H9 (cell line): Measurements from ENCODE around the gene C1orf115. TPM values are rescaled to one million over a fixed set of nuclear protein-coding genes. Genes with fewer than 3 reads are reported as not detected.

Experiments used
- DNase-seq: peaks from one replicate; pipeline ENCODE4 v3.0.0-alpha.2; 2017
- H2AFZ ChIP-seq: one replicate; pipeline ENCODE4 v1.6.1; 2013; ENCODE audit warnings: mild to moderate bottlenecking, low read length, control low read depth, moderate library complexity
- H2AK5ac ChIP-seq: 2 replicates; pipeline ENCODE4 v1.6.1; 2013; ENCODE audit warnings: low read length, control low read depth, mixed read lengths; ENCODE audit not compliant: insufficient read length
- H2BK120ac ChIP-seq: one replicate; pipeline ENCODE4 v1.6.1; 2013; ENCODE audit warnings: low read depth, mild to moderate bottlenecking, low read length, control low read depth, inconsistent platforms; ENCODE audit not compliant: poor library complexity, severe bottlenecking
- H2BK12ac ChIP-seq: 2 replicates; pipeline ENCODE4 v1.6.1; 2013; ENCODE audit warnings: low read length, control low read depth, mixed read lengths, low read depth; ENCODE audit not compliant: insufficient read length
- H2BK15ac ChIP-seq: 2 replicates; pipeline ENCODE4 v1.6.1; 2013; ENCODE audit warnings: low read depth, low read length, control low read depth
- H2BK20ac ChIP-seq: one replicate; pipeline ENCODE4 v1.6.1; 2013; ENCODE audit warnings: low read depth, mild to moderate bottlenecking, low read length, control low read depth, inconsistent platforms; ENCODE audit not compliant: poor library complexity, severe bottlenecking
- H2BK5ac ChIP-seq: 2 replicates; pipeline ENCODE4 v1.6.1; 2013; ENCODE audit warnings: low read length, control low read depth, mixed read lengths; ENCODE audit not compliant: insufficient read length
- H3K14ac ChIP-seq: 2 replicates; pipeline ENCODE4 v1.6.1; 2013; ENCODE audit warnings: low read length, control low read depth; ENCODE audit not compliant: insufficient read depth
- H3K18ac ChIP-seq: 2 replicates; pipeline ENCODE4 v1.6.1; 2013; ENCODE audit warnings: low read depth, mild to moderate bottlenecking, mixed read lengths, low read length, control low read depth; ENCODE audit not compliant: insufficient read length
- H3K23ac ChIP-seq: 2 replicates; pipeline ENCODE4 v1.6.1; 2013; ENCODE audit warnings: low read length, control low read depth, mixed read lengths, low read depth; ENCODE audit not compliant: insufficient read length
- H3K23me2 ChIP-seq: 2 replicates; pipeline ENCODE4 v1.6.1; 2013; ENCODE audit warnings: low read depth, mild to moderate bottlenecking, mixed read lengths, low read length, control low read depth; ENCODE audit not compliant: insufficient read length, poor library complexity, severe bottlenecking
- H3K27ac ChIP-seq: 2 replicates; pipeline ENCODE4 v1.5.1; 2013; ENCODE audit warnings: low read length, control low read depth, mixed read lengths, low read depth; ENCODE audit not compliant: insufficient read length
- H3K27me3 ChIP-seq: 2 replicates; pipeline ENCODE4 v1.6.1; 2013; ENCODE audit warnings: low read length, control low read depth, inconsistent platforms; ENCODE audit not compliant: insufficient read depth
- H3K4ac ChIP-seq: 2 replicates; pipeline ENCODE4 v1.6.1; 2013; ENCODE audit warnings: low read depth, mild to moderate bottlenecking, control low read depth, inconsistent platforms, low read length, moderate library complexity
- H3K4me1 ChIP-seq: 2 replicates; pipeline ENCODE4 v1.6.1; 2013; ENCODE audit warnings: low read length, control low read depth, inconsistent platforms; ENCODE audit not compliant: insufficient read depth
- H3K4me2 ChIP-seq: 2 replicates; pipeline ENCODE4 v1.6.1; 2013; ENCODE audit warnings: low read length, control low read depth, mixed read lengths; ENCODE audit not compliant: insufficient read length, insufficient read depth
- H3K56ac ChIP-seq: 2 replicates; pipeline ENCODE4 v1.6.1; 2013; ENCODE audit warnings: low read depth, mild to moderate bottlenecking, mixed read lengths, low read length, control low read depth; ENCODE audit not compliant: insufficient read length
- H3K79me1 ChIP-seq: 2 replicates; pipeline ENCODE4 v1.6.1; 2013; ENCODE audit warnings: low read depth, mild to moderate bottlenecking, moderate library complexity, low read length, control low read depth, inconsistent platforms; ENCODE audit not compliant: insufficient read depth, poor library complexity, severe bottlenecking
- H3K79me2 ChIP-seq: 2 replicates; pipeline ENCODE4 v1.6.1; 2013; ENCODE audit warnings: low read length, control low read depth, inconsistent platforms; ENCODE audit not compliant: insufficient read depth
- H3K9ac ChIP-seq: 2 replicates; pipeline ENCODE4 v1.6.1; 2013; ENCODE audit warnings: low read length, control low read depth, mixed read lengths; ENCODE audit not compliant: insufficient read length; ENCODE audit errors: extremely low read depth
- H3K9me3 ChIP-seq: one replicate; pipeline ENCODE4 v1.6.1; 2013; ENCODE audit warnings: low read depth, low read length, inconsistent platforms; ENCODE audit not compliant: control insufficient read depth
- H3T11ph ChIP-seq: one replicate; pipeline ENCODE4 v1.6.1; 2013; ENCODE audit warnings: mild to moderate bottlenecking, low read length, control low read depth, inconsistent platforms
- H4K20me1 ChIP-seq: one replicate; pipeline ENCODE4 v1.6.1; 2013; ENCODE audit not compliant: control insufficient read depth, insufficient read length, insufficient read depth
- H4K5ac ChIP-seq: 2 replicates; pipeline ENCODE4 v1.6.1; 2013; ENCODE audit warnings: low read depth, mild to moderate bottlenecking, mixed read lengths, low read length, control low read depth; ENCODE audit not compliant: insufficient read length
- H4K8ac ChIP-seq: replicated peaks from 2 replicates; pipeline ENCODE4 v1.6.1; 2013; ENCODE audit warnings: low read length, control low read depth, mixed read lengths, low read depth; ENCODE audit not compliant: insufficient read length
- H4K91ac ChIP-seq: 2 replicates; pipeline ENCODE4 v1.6.1; 2013; ENCODE audit warnings: low read depth, mild to moderate bottlenecking, moderate library complexity, mixed read lengths, low read length, control low read depth; ENCODE audit not compliant: insufficient read length
- H3K27ac Mint-ChIP-seq, 3 experiments: 2 replicates in 2 of 3; 3 replicates in 1 of 3; pipeline ENCODE4 v1.8.0; 2020 to 2021; ENCODE audit warnings: mixed read lengths in 3 of 3, mild to moderate bottlenecking in 1 of 3, moderate library complexity in 1 of 3
- H3K27me3 Mint-ChIP-seq: 2 replicates; pipeline ENCODE4 v1.8.0; 2021; ENCODE audit warnings: low read depth, mild to moderate bottlenecking, moderate library complexity, mixed read lengths
- H3K36me3 Mint-ChIP-seq, 3 experiments: 2 replicates in 2 of 3; 3 replicates in 1 of 3; pipeline ENCODE4 v1.8.0; 2020 to 2021; ENCODE audit warnings: low read depth in 3 of 3, mixed read lengths in 3 of 3; ENCODE audit not compliant: insufficient read depth in 1 of 3
- H3K4me1 Mint-ChIP-seq, 2 experiments: 2 replicates each; pipeline ENCODE4 v1.8.0; 2020; ENCODE audit warnings: mixed read lengths in 2 of 2
- H3K4me3 Mint-ChIP-seq, 2 experiments: 2 replicates in 1 of 2; 3 replicates in 1 of 2; pipeline ENCODE4 v1.8.0; 2020 to 2021; ENCODE audit warnings: mild to moderate bottlenecking in 2 of 2, mixed read lengths in 2 of 2, moderate library complexity in 1 of 2
- H3K9me3 Mint-ChIP-seq, 2 experiments: 2 replicates in 1 of 2; 3 replicates in 1 of 2; pipeline ENCODE4 v1.8.0; 2020; ENCODE audit warnings: mild to moderate bottlenecking in 2 of 2, mixed read lengths in 2 of 2, moderate library complexity in 1 of 2
- CTCF ChIP-seq: fragments of 200-600 bp; sonication (generic); conservative IDR thresholded peaks from 3 replicates; pipeline ENCODE4 v1.8.0; 2021; ENCODE audit warnings: antibody characterized with exemption, mild to moderate bottlenecking
- WGBS: extraction: QIAGEN DNeasy Blood & Tissue Kit; methylation state at CpG from one replicate; pipeline ENCODE4 v1.1.7; 2013; ENCODE audit warnings: missing lambda C conversion rate, low lambda C conversion rate, mixed read lengths; ENCODE audit not compliant: insufficient read length; ENCODE audit errors: extremely low coverage; 5-methylcytosine and 5-hydroxymethylcytosine counted together
- total RNA-seq: library from RNA; stranded (reverse); gene quantifications from 2 replicates; pipeline ENCODE4 v1.2.1, GENCODE V29; 2021

The C1orf115 gene
- total RNA-seq, 1 experiment from 2014 or later, result 6.0 TPM

- Histone ChIP-seq H3K14ac (no peak overlapping the region), H2AK5ac (no peak overlapping the region), H4K5ac (no peak overlapping the region), H3K9ac (no peak overlapping the region), H3K56ac (no peak overlapping the region), H3K18ac (no peak overlapping the region), H2BK20ac (no peak overlapping the region), H2AFZ (no peak overlapping the region), H3K79me2 (no peaks in the 10 kb centered on the region), H2BK15ac (no peak overlapping the region), H3K4ac (no peak overlapping the region), H3K4me1 (no peaks in the 10 kb centered on the region), H2BK12ac (no peak overlapping the region), H3K23ac (no peak overlapping the region), H4K91ac (no peak overlapping the region), H2BK5ac (no peak overlapping the region), H4K20me1 (no peaks in the 10 kb centered on the region), H3K79me1 (no peaks in the 10 kb centered on the region), H3K9me3 (no peaks in the 10 kb centered on the region), H3K27me3 (no peaks in the 10 kb centered on the region), H4K8ac (no peak overlapping the region), H3K23me2 (no peaks in the 10 kb centered on the region), H3T11ph (no peak overlapping the region), H2BK120ac (no peak overlapping the region), H3K4me2 (no peak overlapping the region), H3K27ac (no peak overlapping the region)
- Mint-ChIP-seq H3K36me3 (peaks cover 0 to 3% (median 0%) of the 10 kb centered on the region in 3 experiments; a peak in 2 of 7 replicates), H3K9me3 (no peaks in the 10 kb centered on the region), H3K27me3 (peaks cover under 1% of the 10 kb centered on the region; the same call in 1 of the 2 replicates), H3K27ac (no peak overlapping the region; a peak in 1 of 7 replicates), H3K4me1 (peaks cover 23 to 24% of the 10 kb centered on the region in 2 experiments), H3K4me3 (no peak overlapping the region)
- no peak for DNase-seq
- WGBS, result no CpG with 5 or more reads among the region's 5 CpGs
- no peak for TF ChIP-seq CTCF
Observed at GRCh38 chr1:220698607-220699016, 8.4 kb downstream of the C1orf115 start.
